Panc1 (cell line): ENCODE results near the gene TMCO6.
A peak's percentile ranks its signal among the peaks of the same experiment; 100 is the strongest.

Source experiments
- POLR2AphosphoS5 ChIP-seq: IDR thresholded peaks from 2 replicates; pipeline ENCODE4 v1.6.1; 2012; ENCODE audit warnings: mild to moderate bottlenecking, low read depth, low read length, moderate library complexity
- SIN3A ChIP-seq: IDR thresholded peaks from 2 replicates; pipeline ENCODE4 v1.6.1; 2012; ENCODE audit warnings: low read depth, mild to moderate bottlenecking, low read length, moderate library complexity, borderline replicate concordance; ENCODE audit not compliant: insufficient read depth
- TCF7L2 ChIP-seq: IDR thresholded peaks from 2 replicates; pipeline ENCODE4 v1.6.1; 2011; ENCODE audit warnings: mild to moderate bottlenecking, low read depth, low read length, inconsistent platforms
- TF ChIP-seq, protein P1 (sequence below): fragments of 450-650 bp; IDR thresholded peaks from 2 replicates; pipeline ENCODE4 v1.5.1; 2017; ENCODE audit warnings: mild to moderate bottlenecking
- TF ChIP-seq, protein P2 (sequence below), 2 experiments: IDR thresholded peaks; 2 replicates each; pipeline ENCODE4 v1.6.1; 2011 to 2012; ENCODE audit warnings: low read depth in 2 of 2, control low read depth in 1 of 2, low read length in 1 of 2, mild to moderate bottlenecking in 1 of 2, moderate library complexity in 1 of 2; ENCODE audit not compliant: insufficient read depth in 1 of 2

GRCh38 chr5:140690941-140691924 is 52.0 kb downstream of the TMCO6 start, which contains the start of the genes HARS1 and HARS2:
- TF ChIP-seq, protein P1, sequence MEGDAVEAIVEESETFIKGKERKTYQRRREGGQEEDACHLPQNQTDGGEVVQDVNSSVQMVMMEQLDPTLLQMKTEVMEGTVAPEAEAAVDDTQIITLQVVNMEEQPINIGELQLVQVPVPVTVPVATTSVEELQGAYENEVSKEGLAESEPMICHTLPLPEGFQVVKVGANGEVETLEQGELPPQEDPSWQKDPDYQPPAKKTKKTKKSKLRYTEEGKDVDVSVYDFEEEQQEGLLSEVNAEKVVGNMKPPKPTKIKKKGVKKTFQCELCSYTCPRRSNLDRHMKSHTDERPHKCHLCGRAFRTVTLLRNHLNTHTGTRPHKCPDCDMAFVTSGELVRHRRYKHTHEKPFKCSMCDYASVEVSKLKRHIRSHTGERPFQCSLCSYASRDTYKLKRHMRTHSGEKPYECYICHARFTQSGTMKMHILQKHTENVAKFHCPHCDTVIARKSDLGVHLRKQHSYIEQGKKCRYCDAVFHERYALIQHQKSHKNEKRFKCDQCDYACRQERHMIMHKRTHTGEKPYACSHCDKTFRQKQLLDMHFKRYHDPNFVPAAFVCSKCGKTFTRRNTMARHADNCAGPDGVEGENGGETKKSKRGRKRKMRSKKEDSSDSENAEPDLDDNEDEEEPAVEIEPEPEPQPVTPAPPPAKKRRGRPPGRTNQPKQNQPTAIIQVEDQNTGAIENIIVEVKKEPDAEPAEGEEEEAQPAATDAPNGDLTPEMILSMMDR = no peak
- TF ChIP-seq POLR2AphosphoS5 (peak; percentile 93), SIN3A (peak; percentile 84; the same call in 1 of the 2 replicates), TCF7L2 (no peak; the same call in 1 of the 2 replicates)
- TF ChIP-seq, protein P2, sequence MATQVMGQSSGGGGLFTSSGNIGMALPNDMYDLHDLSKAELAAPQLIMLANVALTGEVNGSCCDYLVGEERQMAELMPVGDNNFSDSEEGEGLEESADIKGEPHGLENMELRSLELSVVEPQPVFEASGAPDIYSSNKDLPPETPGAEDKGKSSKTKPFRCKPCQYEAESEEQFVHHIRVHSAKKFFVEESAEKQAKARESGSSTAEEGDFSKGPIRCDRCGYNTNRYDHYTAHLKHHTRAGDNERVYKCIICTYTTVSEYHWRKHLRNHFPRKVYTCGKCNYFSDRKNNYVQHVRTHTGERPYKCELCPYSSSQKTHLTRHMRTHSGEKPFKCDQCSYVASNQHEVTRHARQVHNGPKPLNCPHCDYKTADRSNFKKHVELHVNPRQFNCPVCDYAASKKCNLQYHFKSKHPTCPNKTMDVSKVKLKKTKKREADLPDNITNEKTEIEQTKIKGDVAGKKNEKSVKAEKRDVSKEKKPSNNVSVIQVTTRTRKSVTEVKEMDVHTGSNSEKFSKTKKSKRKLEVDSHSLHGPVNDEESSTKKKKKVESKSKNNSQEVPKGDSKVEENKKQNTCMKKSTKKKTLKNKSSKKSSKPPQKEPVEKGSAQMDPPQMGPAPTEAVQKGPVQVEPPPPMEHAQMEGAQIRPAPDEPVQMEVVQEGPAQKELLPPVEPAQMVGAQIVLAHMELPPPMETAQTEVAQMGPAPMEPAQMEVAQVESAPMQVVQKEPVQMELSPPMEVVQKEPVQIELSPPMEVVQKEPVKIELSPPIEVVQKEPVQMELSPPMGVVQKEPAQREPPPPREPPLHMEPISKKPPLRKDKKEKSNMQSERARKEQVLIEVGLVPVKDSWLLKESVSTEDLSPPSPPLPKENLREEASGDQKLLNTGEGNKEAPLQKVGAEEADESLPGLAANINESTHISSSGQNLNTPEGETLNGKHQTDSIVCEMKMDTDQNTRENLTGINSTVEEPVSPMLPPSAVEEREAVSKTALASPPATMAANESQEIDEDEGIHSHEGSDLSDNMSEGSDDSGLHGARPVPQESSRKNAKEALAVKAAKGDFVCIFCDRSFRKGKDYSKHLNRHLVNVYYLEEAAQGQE (IDR thresholded peaks at IDR 0.05; ENCODE audit: insufficient read depth in 1 of 2, low read depth in 2 of 2, low read length in 1 of 2) = no peak
